NCI-H1694 treated with DMSO at 0.1 percent for 48 hours (cell line): ENCODE data around the gene CPXM2.

Experiments used
- DNase-seq: peaks from one replicate; lab custom pipeline; 2025; lab: John Stamatoyannopoulos, UW

CPXM2 gene

GRCh38 chr10:123847686-123848432 lies 43.7 kb downstream of the CPXM2 start:
- no peak for DNase-seq

GRCh38 chr10:123843835-123844234 lies 47.8 kb downstream of the CPXM2 start:
- DNase-seq = no peak

- DNase-seq = no peak
Observed at GRCh38 chr10:123842692-123843385, 48.8 kb downstream of the CPXM2 start.

GRCh38 chr10:123841560-123841959 lies 50.0 kb downstream of the CPXM2 start:
- DNase-seq = no peak

GRCh38 chr10:123841115-123841514 lies 50.5 kb downstream of the CPXM2 start:
- DNase-seq = no peak

GRCh38 chr10:123840714-123841113 lies 50.9 kb downstream of the CPXM2 start:
- peak; percentile 20 for DNase-seq

- DNase-seq = no peak
Observed at GRCh38 chr10:123838596-123839310, 52.9 kb downstream of the CPXM2 start.

GRCh38 chr10:123837756-123838155 lies 53.9 kb downstream of the CPXM2 start:
- DNase-seq = no peak

- no peak for DNase-seq
Observed at GRCh38 chr10:123836418-123837145, 55.0 kb downstream of the CPXM2 start.

GRCh38 chr10:123835575-123835974 lies 56.0 kb downstream of the CPXM2 start:
- no peak for DNase-seq

GRCh38 chr10:123833170-123833850 lies 58.3 kb downstream of the CPXM2 start:
- DNase-seq = no peak

GRCh38 chr10:123831259-123831658 lies 60.3 kb downstream of the CPXM2 start:
- no peak for DNase-seq

GRCh38 chr10:123821136-123821535 lies 70.5 kb downstream of the CPXM2 start:
- no peak for DNase-seq

GRCh38 chr10:123809632-123810031 lies 82.0 kb downstream of the CPXM2 start:
- DNase-seq = no peak

- no peak for DNase-seq
Observed at GRCh38 chr10:123808906-123809305, 82.7 kb downstream of the CPXM2 start.

- DNase-seq = no peak
Observed at GRCh38 chr10:123808286-123808685, 83.3 kb downstream of the CPXM2 start.

- no peak for DNase-seq
Observed at GRCh38 chr10:123807444-123808035, 84.1 kb downstream of the CPXM2 start.

- no peak for DNase-seq
Observed at GRCh38 chr10:123804716-123805115, 86.9 kb downstream of the CPXM2 start.

- no peak for DNase-seq
Observed at GRCh38 chr10:123800821-123801220, 90.8 kb downstream of the CPXM2 start.

GRCh38 chr10:123800289-123800688 lies 91.3 kb downstream of the CPXM2 start:
- no peak for DNase-seq

- no peak for DNase-seq
Observed at GRCh38 chr10:123798856-123799255, 92.8 kb downstream of the CPXM2 start.
